Uterus (tissue), 2 donors: Measurements from ENCODE around the gene SH2D4B.

ENCODE experiments used
- POLR2A ChIP-seq, 2 donors: fragments of 450-650 bp; IDR thresholded peaks; one replicate each; pipeline ENCODE4 v1.6.1; 2016; ENCODE audit warnings: antibody characterized with exemption in 2 of 2, mild to moderate bottlenecking in 1 of 2, moderate library complexity in 1 of 2
- TF ChIP-seq, protein P1 (sequence below), 4 experiments: fragments of 200-600 bp in 2 of 4; fragments of 450-650 bp in 2 of 4; sonication (generic) in 2 of 4; IDR thresholded peaks; one replicate each; pipeline ENCODE4 v1.5.1; 2016 to 2019; ENCODE audit warnings: antibody characterized with exemption in 4 of 4, mild to moderate bottlenecking in 2 of 4, moderate library complexity in 1 of 4

DNA sequence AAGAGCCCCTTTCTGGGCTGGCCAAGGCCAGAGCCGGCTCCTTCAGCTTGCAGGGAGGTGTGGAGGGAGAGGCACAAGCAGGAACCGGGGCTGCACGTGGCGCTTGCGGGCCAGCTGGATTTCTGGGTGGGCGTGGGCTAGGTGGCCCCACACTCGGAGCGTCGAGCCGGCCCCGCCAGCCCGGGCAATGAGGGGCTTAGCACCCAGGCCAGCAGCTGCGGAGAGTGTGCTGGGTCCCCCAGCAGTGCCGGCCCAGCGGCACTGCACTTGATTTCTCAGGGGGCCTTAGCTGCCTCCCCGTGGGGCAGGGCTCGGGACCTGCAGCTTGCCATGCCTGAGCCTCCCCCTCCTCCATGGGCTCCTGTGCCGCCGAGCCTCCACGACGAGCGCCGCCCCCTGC is 48.1 kb downstream of the SH2D4B start:
- TF ChIP-seq, protein P1, sequence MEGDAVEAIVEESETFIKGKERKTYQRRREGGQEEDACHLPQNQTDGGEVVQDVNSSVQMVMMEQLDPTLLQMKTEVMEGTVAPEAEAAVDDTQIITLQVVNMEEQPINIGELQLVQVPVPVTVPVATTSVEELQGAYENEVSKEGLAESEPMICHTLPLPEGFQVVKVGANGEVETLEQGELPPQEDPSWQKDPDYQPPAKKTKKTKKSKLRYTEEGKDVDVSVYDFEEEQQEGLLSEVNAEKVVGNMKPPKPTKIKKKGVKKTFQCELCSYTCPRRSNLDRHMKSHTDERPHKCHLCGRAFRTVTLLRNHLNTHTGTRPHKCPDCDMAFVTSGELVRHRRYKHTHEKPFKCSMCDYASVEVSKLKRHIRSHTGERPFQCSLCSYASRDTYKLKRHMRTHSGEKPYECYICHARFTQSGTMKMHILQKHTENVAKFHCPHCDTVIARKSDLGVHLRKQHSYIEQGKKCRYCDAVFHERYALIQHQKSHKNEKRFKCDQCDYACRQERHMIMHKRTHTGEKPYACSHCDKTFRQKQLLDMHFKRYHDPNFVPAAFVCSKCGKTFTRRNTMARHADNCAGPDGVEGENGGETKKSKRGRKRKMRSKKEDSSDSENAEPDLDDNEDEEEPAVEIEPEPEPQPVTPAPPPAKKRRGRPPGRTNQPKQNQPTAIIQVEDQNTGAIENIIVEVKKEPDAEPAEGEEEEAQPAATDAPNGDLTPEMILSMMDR (IDR thresholded peaks at IDR 0.05): no peak
- TF ChIP-seq POLR2A (IDR thresholded peaks at IDR 0.05): no peak
